AG09309 (cell line): ENCODE data around the gene FOSB.

ENCODE experiments used
- DNase-seq: peaks from one replicate; pipeline ENCODE4 v3.0.0-alpha.2; 2010; ENCODE audit warnings: low read depth
- H3K4me3 ChIP-seq: 2 replicates; pipeline ENCODE4 v1.5.1; 2011; ENCODE audit warnings: mild to moderate bottlenecking, low read depth, low read length, moderate library complexity; ENCODE audit not compliant: control insufficient read depth
- CTCF ChIP-seq: IDR thresholded peaks from 2 replicates; pipeline ENCODE4 v1.5.1; 2011; ENCODE audit warnings: mild to moderate bottlenecking, low read depth, low read length, inconsistent platforms; ENCODE audit not compliant: insufficient read depth, control insufficient read depth; ENCODE audit errors: missing control alignments

FOSB gene

GRCh38 chr19:45499196-45500180 is 31.7 kb downstream of the FOSB start:
- DNase-seq, result no peak
- no peak overlapping the region for H3K4me3 ChIP-seq
- no peak for TF ChIP-seq CTCF

GRCh38 chr19:45500918-45501729 is 33.3 kb downstream of the FOSB start:
- no peak for DNase-seq
- H3K4me3 ChIP-seq, result no peak overlapping the region
- TF ChIP-seq CTCF, result no peak

GRCh38 chr19:45501730-45502014 is 33.9 kb downstream of the FOSB start:
- H3K4me3 ChIP-seq, result no peak overlapping the region
- TF ChIP-seq CTCF, result no peak
- no peak for DNase-seq

GRCh38 chr19:45502111-45502510 is 34.3 kb downstream of the FOSB start:
- no peak overlapping the region for H3K4me3 ChIP-seq
- no peak for TF ChIP-seq CTCF
- DNase-seq, result no peak

GRCh38 chr19:45503909-45504308 is 36.1 kb downstream of the FOSB start:
- no peak overlapping the region for H3K4me3 ChIP-seq
- no peak for DNase-seq
- no peak for TF ChIP-seq CTCF

- DNase-seq, result no peak
- no peak overlapping the region for H3K4me3 ChIP-seq
- TF ChIP-seq CTCF, result no peak
Measured at GRCh38 chr19:45505151-45505995, 37.6 kb downstream of the FOSB start.
